Measurements from ENCODE around the gene NOX3.

The NOX3 gene

DNA sequence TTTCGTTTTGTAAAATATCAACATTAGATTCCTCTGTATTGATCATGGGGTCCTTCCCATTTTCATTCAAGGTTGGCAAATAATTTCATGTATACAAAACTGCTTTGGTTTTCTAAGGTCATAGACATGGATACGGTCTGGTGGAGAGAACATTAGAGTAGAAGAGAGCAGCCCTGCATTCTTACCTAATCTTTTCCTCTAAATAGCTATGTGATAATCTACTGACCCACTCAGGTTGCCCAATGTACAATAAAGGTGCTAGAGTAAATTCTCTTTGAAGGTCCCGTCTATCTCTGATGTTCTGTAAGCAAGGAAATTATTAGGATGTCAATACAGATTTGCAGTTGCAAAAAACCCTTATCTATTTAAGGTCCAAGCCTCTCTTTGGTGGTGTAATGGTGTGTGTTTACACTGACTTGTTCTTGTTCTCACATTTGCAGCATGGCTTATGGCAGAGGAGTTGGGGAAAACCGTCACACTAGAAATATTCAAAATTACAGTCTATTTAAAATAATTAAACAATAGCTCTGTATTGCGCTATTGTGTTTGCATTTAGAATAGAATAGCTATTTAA is 31.2 kb upstream of the NOX3 start:
- no peaks in the 10 kb centered on the region for H3K27me3 ChIP-seq (ENCODE audit: insufficient read depth, poor library complexity, severe bottlenecking)
- no peak overlapping the region for H3K4me3 ChIP-seq (ENCODE audit: severe bottlenecking)
- H3K36me3 ChIP-seq (ENCODE audit: low read depth), result no peaks in the 10 kb centered on the region
- H3K9me3 ChIP-seq (ENCODE audit: severe bottlenecking), result no peaks in the 10 kb centered on the region
- TF ChIP-seq, protein P1, sequence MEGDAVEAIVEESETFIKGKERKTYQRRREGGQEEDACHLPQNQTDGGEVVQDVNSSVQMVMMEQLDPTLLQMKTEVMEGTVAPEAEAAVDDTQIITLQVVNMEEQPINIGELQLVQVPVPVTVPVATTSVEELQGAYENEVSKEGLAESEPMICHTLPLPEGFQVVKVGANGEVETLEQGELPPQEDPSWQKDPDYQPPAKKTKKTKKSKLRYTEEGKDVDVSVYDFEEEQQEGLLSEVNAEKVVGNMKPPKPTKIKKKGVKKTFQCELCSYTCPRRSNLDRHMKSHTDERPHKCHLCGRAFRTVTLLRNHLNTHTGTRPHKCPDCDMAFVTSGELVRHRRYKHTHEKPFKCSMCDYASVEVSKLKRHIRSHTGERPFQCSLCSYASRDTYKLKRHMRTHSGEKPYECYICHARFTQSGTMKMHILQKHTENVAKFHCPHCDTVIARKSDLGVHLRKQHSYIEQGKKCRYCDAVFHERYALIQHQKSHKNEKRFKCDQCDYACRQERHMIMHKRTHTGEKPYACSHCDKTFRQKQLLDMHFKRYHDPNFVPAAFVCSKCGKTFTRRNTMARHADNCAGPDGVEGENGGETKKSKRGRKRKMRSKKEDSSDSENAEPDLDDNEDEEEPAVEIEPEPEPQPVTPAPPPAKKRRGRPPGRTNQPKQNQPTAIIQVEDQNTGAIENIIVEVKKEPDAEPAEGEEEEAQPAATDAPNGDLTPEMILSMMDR (IDR thresholded peaks at IDR 0.05; ENCODE audit: poor library complexity, severe bottlenecking), result no peak
- ATAC-seq (ENCODE audit: low read depth) (no peak), DNase-seq (ENCODE audit: low spot score) (no peak)
- no peak overlapping the region for H3K27ac ChIP-seq (ENCODE audit: poor library complexity, severe bottlenecking)
- peaks cover 12% of the 10 kb centered on the region for H3K4me1 ChIP-seq (ENCODE audit: insufficient read depth, poor library complexity, severe bottlenecking)

DNA sequence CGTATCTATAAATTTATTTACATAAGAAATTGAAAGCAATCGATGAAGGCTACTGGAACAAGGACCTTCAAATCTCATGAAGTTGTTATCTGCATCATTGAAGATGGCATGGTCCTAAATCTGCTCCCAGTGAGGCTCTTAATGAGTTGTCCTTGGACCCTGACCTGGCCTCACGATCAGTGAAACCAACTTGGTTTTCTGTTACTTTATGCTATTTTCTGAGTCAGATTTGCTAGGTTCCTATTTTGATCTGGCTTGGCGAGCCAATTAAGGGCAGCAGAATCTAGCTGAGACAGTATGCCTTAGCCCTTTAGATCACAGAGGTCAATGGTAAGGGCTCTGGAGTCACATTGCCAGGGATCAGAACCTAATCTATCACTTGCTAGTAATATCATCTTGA is 30.1 kb upstream of the NOX3 start:
- TF ChIP-seq, protein P1 (IDR thresholded peaks at IDR 0.05; ENCODE audit: poor library complexity, severe bottlenecking), result no peak
- Histone ChIP-seq H3K4me1 (ENCODE audit: insufficient read depth, poor library complexity, severe bottlenecking) (peaks cover under 1% of the 10 kb centered on the region), H3K9me3 (ENCODE audit: severe bottlenecking) (no peaks in the 10 kb centered on the region), H3K36me3 (ENCODE audit: low read depth) (no peaks in the 10 kb centered on the region), H3K4me3 (ENCODE audit: severe bottlenecking) (no peak overlapping the region), H3K27ac (ENCODE audit: poor library complexity, severe bottlenecking) (no peak overlapping the region), H3K27me3 (ENCODE audit: insufficient read depth, poor library complexity, severe bottlenecking) (no peaks in the 10 kb centered on the region)
- ATAC-seq (ENCODE audit: low read depth), result no peak
- no peak for DNase-seq (ENCODE audit: low spot score)

DNA sequence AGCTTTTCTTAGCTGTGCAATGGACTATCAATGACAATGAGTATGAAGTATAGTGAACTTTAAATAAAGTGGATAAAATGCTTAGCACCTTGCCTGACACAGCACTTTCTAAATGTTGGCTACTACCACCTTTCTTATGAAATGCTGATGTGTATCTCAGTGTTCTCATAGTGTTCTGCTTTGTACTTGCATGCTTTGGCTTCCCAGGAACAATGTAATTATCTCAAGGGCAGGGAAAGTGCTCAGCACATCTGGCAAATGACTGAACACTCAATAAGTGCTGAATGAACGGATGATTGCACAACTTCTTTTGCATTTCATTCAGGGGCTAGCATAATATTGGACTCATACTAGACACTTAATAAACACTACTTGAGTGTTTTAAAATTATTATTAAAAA is 28.2 kb upstream of the NOX3 start:
- Histone ChIP-seq H3K27me3 (ENCODE audit: insufficient read depth, poor library complexity, severe bottlenecking) (no peaks in the 10 kb centered on the region), H3K36me3 (ENCODE audit: low read depth) (no peaks in the 10 kb centered on the region), H3K4me1 (ENCODE audit: insufficient read depth, poor library complexity, severe bottlenecking) (no peaks in the 10 kb centered on the region), H3K4me3 (ENCODE audit: severe bottlenecking) (no peak overlapping the region), H3K9me3 (ENCODE audit: severe bottlenecking) (no peaks in the 10 kb centered on the region), H3K27ac (ENCODE audit: poor library complexity, severe bottlenecking) (no peak overlapping the region)
- ATAC-seq (ENCODE audit: low read depth) (peak; percentile 44; the same call in 1 of the 3 replicates), DNase-seq (ENCODE audit: low spot score) (no peak)
- TF ChIP-seq, protein P1 (IDR thresholded peaks at IDR 0.05; ENCODE audit: poor library complexity, severe bottlenecking), result no peak

DNA sequence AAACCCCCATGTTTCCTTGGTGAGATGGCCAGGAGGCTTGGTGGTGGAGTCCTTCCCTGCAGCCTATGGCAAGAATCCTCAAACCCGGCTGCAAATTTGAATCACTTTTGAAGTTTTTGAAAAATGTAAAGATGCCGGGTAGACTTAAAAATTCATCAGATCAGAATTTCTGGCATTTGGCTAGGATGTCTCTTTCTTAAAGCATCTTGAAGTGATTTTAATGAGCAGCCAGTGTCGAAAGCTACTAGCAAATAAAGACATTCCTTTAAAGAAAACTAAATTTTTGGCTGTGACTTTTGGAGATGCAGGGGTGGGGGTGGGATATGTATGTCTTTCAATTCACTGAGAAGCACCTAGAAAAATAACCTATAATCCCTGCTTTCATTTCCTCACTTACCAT is 25.6 kb upstream of the NOX3 start:
- TF ChIP-seq, protein P1 (IDR thresholded peaks at IDR 0.05; ENCODE audit: poor library complexity, severe bottlenecking), result no peak
- no peaks in the 10 kb centered on the region for H3K36me3 ChIP-seq (ENCODE audit: low read depth)
- DNase-seq (ENCODE audit: low spot score), result no peak
- no peak overlapping the region for H3K4me3 ChIP-seq (ENCODE audit: severe bottlenecking)
- ATAC-seq (ENCODE audit: low read depth), result no peak
- H3K27ac ChIP-seq (ENCODE audit: poor library complexity, severe bottlenecking), result no peak overlapping the region
- no peaks in the 10 kb centered on the region for H3K4me1 ChIP-seq (ENCODE audit: insufficient read depth, poor library complexity, severe bottlenecking)
- H3K9me3 ChIP-seq (ENCODE audit: severe bottlenecking), result no peaks in the 10 kb centered on the region
- H3K27me3 ChIP-seq (ENCODE audit: insufficient read depth, poor library complexity, severe bottlenecking), result no peaks in the 10 kb centered on the region

DNA sequence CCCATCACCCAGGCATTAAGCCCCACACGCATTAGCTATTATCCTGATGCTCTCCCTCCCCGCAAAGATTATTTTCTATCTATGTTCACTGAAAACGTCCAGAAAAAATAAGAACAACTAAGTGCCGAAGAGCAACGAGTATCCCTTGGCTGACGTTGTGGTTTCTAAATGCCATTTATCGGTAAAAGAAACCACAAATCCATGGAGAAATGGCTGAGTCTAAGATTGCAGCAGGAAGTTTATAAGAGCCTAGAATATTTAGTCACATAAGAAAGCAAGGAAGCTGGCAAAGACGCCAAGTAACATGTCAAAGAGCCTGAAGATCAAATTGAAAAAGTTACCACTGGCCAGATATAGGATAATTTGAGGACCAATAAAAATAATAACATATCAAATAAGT is 18.1 kb upstream of the NOX3 start:
- H3K9me3 ChIP-seq (ENCODE audit: severe bottlenecking), result no peaks in the 10 kb centered on the region
- ATAC-seq (ENCODE audit: low read depth) (no peak), DNase-seq (ENCODE audit: low spot score) (no peak)
- H3K4me3 ChIP-seq (ENCODE audit: severe bottlenecking), result no peak overlapping the region
- H3K27ac ChIP-seq (ENCODE audit: poor library complexity, severe bottlenecking), result no peak overlapping the region
- no peaks in the 10 kb centered on the region for H3K27me3 ChIP-seq (ENCODE audit: insufficient read depth, poor library complexity, severe bottlenecking)
- TF ChIP-seq, protein P1 (IDR thresholded peaks at IDR 0.05; ENCODE audit: poor library complexity, severe bottlenecking), result no peak
- H3K36me3 ChIP-seq (ENCODE audit: low read depth), result no peaks in the 10 kb centered on the region
- no peaks in the 10 kb centered on the region for H3K4me1 ChIP-seq (ENCODE audit: insufficient read depth, poor library complexity, severe bottlenecking)
